ENCODE measurements around the gene CTLA4. TPM values are rescaled to one million over a fixed set of nuclear protein-coding genes. Genes with fewer than 3 reads are reported as not detected.

The CTLA4 gene
- total and polyA plus RNA-seq, 2 experiments from 2014 or later, result not detected

DNA sequence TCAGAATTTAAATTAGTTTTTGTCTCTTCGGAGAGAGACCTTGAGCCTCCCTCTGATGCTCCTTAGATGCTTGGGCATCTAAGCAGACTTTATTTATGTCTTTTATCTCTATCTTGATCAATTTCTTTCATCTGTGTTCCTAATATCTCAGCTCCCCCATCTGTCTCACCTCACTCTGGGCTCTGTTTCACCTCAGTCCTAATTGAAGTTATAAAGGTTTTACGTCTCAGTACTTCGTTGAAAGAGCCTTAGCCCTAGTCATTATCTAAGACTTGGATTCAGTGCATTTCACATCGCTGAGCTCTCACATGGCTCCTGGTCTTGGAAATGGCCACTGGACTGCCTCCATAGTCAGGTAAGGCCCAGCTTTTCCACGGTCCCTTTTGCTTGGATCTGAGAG, 13.8 kb upstream of the CTLA4 start:
- no peak overlapping the region for H3K27ac Mint-ChIP-seq
- H3K36me3 Mint-ChIP-seq (ENCODE audit: low read depth), result no peaks in the 10 kb centered on the region
- Histone ChIP-seq H3K9me2 (ENCODE audit: insufficient read depth) (0 out of 2 replicates have a peak, but pooled peaks cover 6% of the 10 kb centered on the region), H3F3A (replicated peaks; ENCODE audit: low read depth) (no peaks in the 10 kb centered on the region), H3K27ac (ENCODE audit: low read depth) (no peak overlapping the region), H3K4me1 (ENCODE audit: insufficient read depth) (no peaks in the 10 kb centered on the region), H3K4me2 (no peak overlapping the region), H3K36me3 (ENCODE audit: insufficient read depth) (no peaks in the 10 kb centered on the region), H3K4me3 (no peak overlapping the region), H4K20me1 (replicated peaks; ENCODE audit: insufficient read depth) (no peaks in the 10 kb centered on the region; the same call in 1 of the 2 replicates), H2AFZ (peak overlapping the region; percentile 77), H3K79me2 (replicated peaks; ENCODE audit: insufficient read depth) (no peaks in the 10 kb centered on the region), H3K27me3 (ENCODE audit: insufficient read depth) (no peaks in the 10 kb centered on the region)
- DNase-seq (ENCODE audit: low spot score), result no peak
- H3K4me3 Mint-ChIP-seq, result no peak overlapping the region
- H3K27me3 Mint-ChIP-seq (ENCODE audit: insufficient read depth, low read depth, poor library complexity), result no peaks in the 10 kb centered on the region
- H3K4me1 Mint-ChIP-seq, result no peaks in the 10 kb centered on the region
- ATAC-seq, result no peak
- TF ChIP-seq EZH2phosphoT487 (IDR thresholded peaks at IDR 0.05; ENCODE audit: unreplicated experiment) (no peak), STAT1 (IDR thresholded peaks at IDR 0.05; ENCODE audit: unreplicated experiment) (no peak), POLR2AphosphoS5 (IDR thresholded peaks at IDR 0.05; ENCODE audit: low read depth) (no peak), EZH2 (IDR thresholded peaks at IDR 0.05; ENCODE audit: low read depth, unreplicated experiment) (no peak), NANOG (IDR thresholded peaks at IDR 0.05; ENCODE audit: borderline replicate concordance) (no peak), ZNF331 (CRISPR knock-in tag; IDR thresholded peaks at IDR 0.05; ENCODE audit: low read depth) (no peak)
- TF ChIP-seq, protein P1, sequence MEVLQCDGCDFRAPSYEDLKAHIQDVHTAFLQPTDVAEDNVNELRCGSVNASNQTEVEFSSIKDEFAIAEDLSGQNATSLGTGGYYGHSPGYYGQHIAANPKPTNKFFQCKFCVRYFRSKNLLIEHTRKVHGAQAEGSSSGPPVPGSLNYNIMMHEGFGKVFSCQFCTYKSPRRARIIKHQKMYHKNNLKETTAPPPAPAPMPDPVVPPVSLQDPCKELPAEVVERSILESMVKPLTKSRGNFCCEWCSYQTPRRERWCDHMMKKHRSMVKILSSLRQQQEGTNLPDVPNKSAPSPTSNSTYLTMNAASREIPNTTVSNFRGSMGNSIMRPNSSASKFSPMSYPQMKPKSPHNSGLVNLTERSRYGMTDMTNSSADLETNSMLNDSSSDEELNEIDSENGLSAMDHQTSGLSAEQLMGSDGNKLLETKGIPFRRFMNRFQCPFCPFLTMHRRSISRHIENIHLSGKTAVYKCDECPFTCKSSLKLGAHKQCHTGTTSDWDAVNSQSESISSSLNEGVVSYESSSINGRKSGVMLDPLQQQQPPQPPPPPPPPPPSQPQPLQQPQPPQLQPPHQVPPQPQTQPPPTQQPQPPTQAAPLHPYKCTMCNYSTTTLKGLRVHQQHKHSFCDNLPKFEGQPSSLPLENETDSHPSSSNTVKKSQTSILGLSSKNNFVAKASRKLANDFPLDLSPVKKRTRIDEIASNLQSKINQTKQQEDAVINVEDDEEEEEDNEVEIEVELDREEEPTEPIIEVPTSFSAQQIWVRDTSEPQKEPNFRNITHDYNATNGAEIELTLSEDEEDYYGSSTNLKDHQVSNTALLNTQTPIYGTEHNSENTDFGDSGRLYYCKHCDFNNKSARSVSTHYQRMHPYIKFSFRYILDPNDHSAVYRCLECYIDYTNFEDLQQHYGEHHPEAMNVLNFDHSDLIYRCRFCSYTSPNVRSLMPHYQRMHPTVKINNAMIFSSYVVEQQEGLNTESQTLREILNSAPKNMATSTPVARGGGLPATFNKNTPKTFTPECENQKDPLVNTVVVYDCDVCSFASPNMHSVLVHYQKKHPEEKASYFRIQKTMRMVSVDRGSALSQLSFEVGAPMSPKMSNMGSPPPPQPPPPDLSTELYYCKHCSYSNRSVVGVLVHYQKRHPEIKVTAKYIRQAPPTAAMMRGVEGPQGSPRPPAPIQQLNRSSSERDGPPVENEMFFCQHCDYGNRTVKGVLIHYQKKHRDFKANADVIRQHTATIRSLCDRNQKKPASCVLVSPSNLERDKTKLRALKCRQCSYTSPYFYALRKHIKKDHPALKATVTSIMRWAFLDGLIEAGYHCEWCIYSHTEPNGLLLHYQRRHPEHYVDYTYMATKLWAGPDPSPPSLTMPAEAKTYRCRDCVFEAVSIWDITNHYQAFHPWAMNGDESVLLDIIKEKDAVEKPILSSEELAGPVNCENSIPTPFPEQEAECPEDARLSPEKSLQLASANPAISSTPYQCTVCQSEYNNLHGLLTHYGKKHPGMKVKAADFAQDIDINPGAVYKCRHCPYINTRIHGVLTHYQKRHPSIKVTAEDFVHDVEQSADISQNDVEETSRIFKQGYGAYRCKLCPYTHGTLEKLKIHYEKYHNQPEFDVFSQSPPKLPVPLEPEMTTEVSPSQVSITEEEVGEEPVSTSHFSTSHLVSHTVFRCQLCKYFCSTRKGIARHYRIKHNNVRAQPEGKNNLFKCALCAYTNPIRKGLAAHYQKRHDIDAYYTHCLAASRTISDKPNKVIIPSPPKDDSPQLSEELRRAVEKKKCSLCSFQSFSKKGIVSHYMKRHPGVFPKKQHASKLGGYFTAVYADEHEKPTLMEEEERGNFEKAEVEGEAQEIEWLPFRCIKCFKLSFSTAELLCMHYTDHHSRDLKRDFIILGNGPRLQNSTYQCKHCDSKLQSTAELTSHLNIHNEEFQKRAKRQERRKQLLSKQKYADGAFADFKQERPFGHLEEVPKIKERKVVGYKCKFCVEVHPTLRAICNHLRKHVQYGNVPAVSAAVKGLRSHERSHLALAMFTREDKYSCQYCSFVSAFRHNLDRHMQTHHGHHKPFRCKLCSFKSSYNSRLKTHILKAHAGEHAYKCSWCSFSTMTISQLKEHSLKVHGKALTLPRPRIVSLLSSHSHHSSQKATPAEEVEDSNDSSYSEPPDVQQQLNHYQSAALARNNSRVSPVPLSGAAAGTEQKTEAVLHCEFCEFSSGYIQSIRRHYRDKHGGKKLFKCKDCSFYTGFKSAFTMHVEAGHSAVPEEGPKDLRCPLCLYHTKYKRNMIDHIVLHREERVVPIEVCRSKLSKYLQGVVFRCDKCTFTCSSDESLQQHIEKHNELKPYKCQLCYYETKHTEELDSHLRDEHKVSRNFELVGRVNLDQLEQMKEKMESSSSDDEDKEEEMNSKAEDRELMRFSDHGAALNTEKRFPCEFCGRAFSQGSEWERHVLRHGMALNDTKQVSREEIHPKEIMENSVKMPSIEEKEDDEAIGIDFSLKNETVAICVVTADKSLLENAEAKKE (CRISPR knock-in tag; IDR thresholded peaks at IDR 0.05), result no peak
- H3K9me3 Mint-ChIP-seq, result no peaks in the 10 kb centered on the region

GRCh38 chr2:203855274-203855673, 12.3 kb upstream of the CTLA4 start:
- no peak overlapping the region for H3K4me2 ChIP-seq
- ATAC-seq (no peak), DNase-seq (ENCODE audit: low spot score) (no peak)
- no peaks in the 10 kb centered on the region for H3K79me2 ChIP-seq (replicated peaks; ENCODE audit: insufficient read depth)
- no peaks in the 10 kb centered on the region for H3K27me3 Mint-ChIP-seq (ENCODE audit: insufficient read depth, low read depth, poor library complexity)
- no peaks in the 10 kb centered on the region for H3K4me1 ChIP-seq (ENCODE audit: insufficient read depth)
- no peaks in the 10 kb centered on the region for H3K36me3 Mint-ChIP-seq (ENCODE audit: low read depth)
- no peaks in the 10 kb centered on the region for H3F3A ChIP-seq (replicated peaks; ENCODE audit: low read depth)
- no peaks in the 10 kb centered on the region; the same call in 1 of the 2 replicates for H4K20me1 ChIP-seq (replicated peaks; ENCODE audit: insufficient read depth)
- no peaks in the 10 kb centered on the region for H3K36me3 ChIP-seq (ENCODE audit: insufficient read depth)
- H3K4me1 Mint-ChIP-seq, result no peaks in the 10 kb centered on the region
- H3K27me3 ChIP-seq (ENCODE audit: insufficient read depth), result no peaks in the 10 kb centered on the region
- H3K27ac Mint-ChIP-seq, result no peak overlapping the region
- no peak overlapping the region for H3K4me3 Mint-ChIP-seq
- H3K9me2 ChIP-seq (ENCODE audit: insufficient read depth), result 0 out of 2 replicates have a peak, but pooled peaks cover 2% of the 10 kb centered on the region
- no peak overlapping the region for H2AFZ ChIP-seq
- no peak overlapping the region for H3K4me3 ChIP-seq
- H3K27ac ChIP-seq (ENCODE audit: low read depth), result no peak overlapping the region
- no peaks in the 10 kb centered on the region for H3K9me3 Mint-ChIP-seq
- no peak for TF ChIP-seq EZH2phosphoT487 (IDR thresholded peaks at IDR 0.05; ENCODE audit: unreplicated experiment)
- TF ChIP-seq EZH2 (IDR thresholded peaks at IDR 0.05; ENCODE audit: low read depth, unreplicated experiment), result no peak
- TF ChIP-seq, protein P1 (CRISPR knock-in tag; IDR thresholded peaks at IDR 0.05), result no peak
